Neural crest cell (in vitro differentiated cells): Measurements from ENCODE around the gene RND1. TPM values are rescaled to one million over a fixed set of nuclear protein-coding genes. Genes with fewer than 3 reads are reported as not detected.

Experiments used
- DNase-seq: peaks from one replicate; pipeline ENCODE4 v3.0.0; 2021; ENCODE audit warnings: low read depth, mixed read lengths, low spot score
- H3K27ac Mint-ChIP-seq: one replicate; pipeline ENCODE4 v1.8.0; 2021; ENCODE audit warnings: mild to moderate bottlenecking, mixed read lengths; ENCODE audit not compliant: unreplicated experiment
- H3K27me3 Mint-ChIP-seq: 2 replicates; pipeline ENCODE4 v1.8.0; 2021; ENCODE audit warnings: low read depth, mild to moderate bottlenecking, mixed read lengths
- H3K36me3 Mint-ChIP-seq: 2 replicates; pipeline ENCODE4 v1.8.0; 2021; ENCODE audit warnings: low read depth, mild to moderate bottlenecking, mixed read lengths
- H3K4me1 Mint-ChIP-seq: 2 replicates; pipeline ENCODE4 v1.8.0; 2021; ENCODE audit warnings: mixed read lengths
- H3K4me3 Mint-ChIP-seq: one replicate; pipeline ENCODE4 v1.8.0; 2021; ENCODE audit warnings: mild to moderate bottlenecking, mixed read lengths
- H3K9me3 Mint-ChIP-seq: 2 replicates; pipeline ENCODE4 v1.8.0; 2021; ENCODE audit warnings: mixed read lengths
- total RNA-seq: library from RNA; stranded (reverse); gene quantifications from 2 replicates; pipeline ENCODE4 v1.2.1, GENCODE V29; 2021
- TF ChIP-seq, protein P1 (sequence below): fragments of 200-600 bp; sonication (generic); conservative IDR thresholded peaks from 2 replicates; pipeline ENCODE4 v1.5.0; 2021; ENCODE audit warnings: antibody characterized with exemption, mild to moderate bottlenecking

Gene RND1
- total RNA-seq, 1 donor from 2014 or later: 4.2 TPM

DNA sequence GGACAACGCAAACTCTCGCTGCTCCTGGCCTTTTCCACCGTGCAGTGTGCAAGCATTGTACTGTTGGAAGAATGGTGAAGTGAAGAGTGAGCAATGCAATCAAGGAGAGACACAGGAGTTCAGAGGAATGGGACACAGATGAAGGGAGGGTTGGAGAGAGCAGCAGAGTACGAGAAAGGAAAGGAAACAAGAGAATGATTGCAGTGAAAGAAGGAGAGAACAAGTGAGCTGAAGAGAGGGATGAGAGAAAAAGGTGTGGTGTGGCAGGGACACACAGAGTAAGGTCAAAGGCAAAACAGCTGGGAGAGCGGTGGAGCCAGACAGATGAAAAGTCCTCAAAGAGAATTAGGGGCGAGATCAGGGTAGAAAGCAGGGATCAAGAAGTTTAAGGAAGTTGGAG is 34.4 kb downstream of the RND1 start:
- H3K36me3 Mint-ChIP-seq: peaks cover 16% of the 10 kb centered on the region
- TF ChIP-seq, protein P1, sequence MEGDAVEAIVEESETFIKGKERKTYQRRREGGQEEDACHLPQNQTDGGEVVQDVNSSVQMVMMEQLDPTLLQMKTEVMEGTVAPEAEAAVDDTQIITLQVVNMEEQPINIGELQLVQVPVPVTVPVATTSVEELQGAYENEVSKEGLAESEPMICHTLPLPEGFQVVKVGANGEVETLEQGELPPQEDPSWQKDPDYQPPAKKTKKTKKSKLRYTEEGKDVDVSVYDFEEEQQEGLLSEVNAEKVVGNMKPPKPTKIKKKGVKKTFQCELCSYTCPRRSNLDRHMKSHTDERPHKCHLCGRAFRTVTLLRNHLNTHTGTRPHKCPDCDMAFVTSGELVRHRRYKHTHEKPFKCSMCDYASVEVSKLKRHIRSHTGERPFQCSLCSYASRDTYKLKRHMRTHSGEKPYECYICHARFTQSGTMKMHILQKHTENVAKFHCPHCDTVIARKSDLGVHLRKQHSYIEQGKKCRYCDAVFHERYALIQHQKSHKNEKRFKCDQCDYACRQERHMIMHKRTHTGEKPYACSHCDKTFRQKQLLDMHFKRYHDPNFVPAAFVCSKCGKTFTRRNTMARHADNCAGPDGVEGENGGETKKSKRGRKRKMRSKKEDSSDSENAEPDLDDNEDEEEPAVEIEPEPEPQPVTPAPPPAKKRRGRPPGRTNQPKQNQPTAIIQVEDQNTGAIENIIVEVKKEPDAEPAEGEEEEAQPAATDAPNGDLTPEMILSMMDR: no peak
- H3K27ac Mint-ChIP-seq: no peak overlapping the region
- DNase-seq: no peak
- H3K9me3 Mint-ChIP-seq: no peaks in the 10 kb centered on the region
- no peak overlapping the region for H3K4me3 Mint-ChIP-seq
- no peaks in the 10 kb centered on the region for H3K4me1 Mint-ChIP-seq
- H3K27me3 Mint-ChIP-seq: no peaks in the 10 kb centered on the region

- Mint-ChIP-seq H3K27ac (no peak overlapping the region), H3K4me1 (no peaks in the 10 kb centered on the region)
Measured at GRCh38 chr12:48828841-48829575, 36.7 kb downstream of the RND1 start.

GRCh38 chr12:48828293-48828692 is 37.4 kb downstream of the RND1 start:
- no peak for DNase-seq
- TF ChIP-seq, protein P1: no peak
- Mint-ChIP-seq H3K9me3 (no peaks in the 10 kb centered on the region), H3K36me3 (peaks cover 20% of the 10 kb centered on the region), H3K27ac (no peak overlapping the region), H3K4me3 (no peak overlapping the region), H3K27me3 (no peaks in the 10 kb centered on the region), H3K4me1 (no peaks in the 10 kb centered on the region)

More at GRCh38 chr12:48828841-48829575, 36.7 kb downstream of the RND1 start:
- Mint-ChIP-seq H3K4me3 (no peak overlapping the region), H3K27me3 (no peaks in the 10 kb centered on the region), H3K9me3 (no peaks in the 10 kb centered on the region), H3K36me3 (peaks cover 20% of the 10 kb centered on the region)
- TF ChIP-seq, protein P1: no peak
- no peak for DNase-seq

DNA sequence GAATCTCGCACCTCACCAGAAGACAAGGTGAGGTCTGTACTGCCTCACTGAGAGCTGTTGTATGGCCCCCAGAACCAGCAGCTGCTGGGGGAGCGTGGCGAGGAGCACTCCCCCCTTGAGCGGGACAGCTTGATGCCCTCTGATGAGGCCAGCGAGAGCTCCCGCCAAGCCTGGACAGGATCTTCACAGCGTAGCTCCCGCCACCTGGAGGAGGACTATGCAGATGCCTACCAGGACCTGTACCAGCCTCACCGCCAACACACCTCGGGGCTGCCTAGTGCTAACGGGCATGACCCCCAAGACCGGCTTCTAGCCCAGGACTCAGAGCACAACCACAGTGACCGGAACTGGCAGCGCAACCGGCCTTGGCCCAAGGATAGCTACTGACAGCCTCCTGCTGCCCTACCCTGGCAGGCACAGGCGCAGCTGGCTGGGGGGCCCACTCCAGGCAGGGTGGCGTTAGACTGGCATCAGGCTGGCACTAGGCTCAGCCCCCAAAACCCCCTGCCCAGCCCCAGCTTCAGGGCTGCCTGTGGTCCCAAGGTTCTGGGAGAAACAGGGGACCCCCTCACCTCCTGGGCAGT is 38.1 kb downstream of the RND1 start:
- DNase-seq: no peak
- H3K9me3 Mint-ChIP-seq: no peaks in the 10 kb centered on the region
- H3K36me3 Mint-ChIP-seq: peaks cover 20% of the 10 kb centered on the region
- no peak overlapping the region for H3K27ac Mint-ChIP-seq
- no peaks in the 10 kb centered on the region for H3K4me1 Mint-ChIP-seq
- no peak overlapping the region for H3K4me3 Mint-ChIP-seq
- TF ChIP-seq, protein P1: no peak
- H3K27me3 Mint-ChIP-seq: no peaks in the 10 kb centered on the region

GRCh38 chr12:48827026-48827425 is 38.6 kb downstream of the RND1 start:
- no peak overlapping the region for H3K27ac Mint-ChIP-seq
- H3K4me3 Mint-ChIP-seq: no peak overlapping the region
- DNase-seq: no peak
- H3K27me3 Mint-ChIP-seq: no peaks in the 10 kb centered on the region
- H3K36me3 Mint-ChIP-seq: peaks cover 17% of the 10 kb centered on the region
- TF ChIP-seq, protein P1: no peak
- H3K9me3 Mint-ChIP-seq: no peaks in the 10 kb centered on the region
- no peaks in the 10 kb centered on the region for H3K4me1 Mint-ChIP-seq
